CD1c-positive myeloid dendritic cell (primary cell): ENCODE results near the gene LIMA1.

Experiments used
- DNase-seq: peaks from one replicate; pipeline ENCODE4 v3.0.0-alpha.2; 2016; ENCODE audit errors: extremely low spot score

Gene LIMA1

GRCh38 chr12:50145439-50145838 is 137.9 kb downstream of the LIMA1 start:
- DNase-seq = no peak

DNA sequence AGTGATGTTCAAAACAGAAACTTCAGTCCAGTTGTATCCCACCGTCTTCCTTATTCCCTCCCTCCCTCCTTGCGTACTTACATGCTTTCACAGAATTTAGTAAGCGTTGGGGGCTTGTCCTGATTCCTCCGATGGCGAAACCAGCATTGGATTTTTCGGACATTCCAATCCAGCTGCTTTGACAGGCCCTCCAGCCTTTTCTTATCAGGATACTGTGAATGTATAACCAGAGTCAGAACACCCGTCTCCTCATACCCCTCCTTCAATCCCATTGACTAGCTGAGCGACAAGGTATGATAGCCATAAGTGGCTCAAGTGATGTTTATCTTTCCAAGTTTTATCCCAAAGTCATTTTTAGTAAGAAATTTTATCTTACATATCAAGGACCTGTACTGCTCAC is 140.3 kb downstream of the LIMA1 start:
- no peak for DNase-seq

- DNase-seq = peak; percentile 33
Measured at GRCh38 chr12:50132505-50133135, 150.7 kb downstream of the LIMA1 start.

DNA sequence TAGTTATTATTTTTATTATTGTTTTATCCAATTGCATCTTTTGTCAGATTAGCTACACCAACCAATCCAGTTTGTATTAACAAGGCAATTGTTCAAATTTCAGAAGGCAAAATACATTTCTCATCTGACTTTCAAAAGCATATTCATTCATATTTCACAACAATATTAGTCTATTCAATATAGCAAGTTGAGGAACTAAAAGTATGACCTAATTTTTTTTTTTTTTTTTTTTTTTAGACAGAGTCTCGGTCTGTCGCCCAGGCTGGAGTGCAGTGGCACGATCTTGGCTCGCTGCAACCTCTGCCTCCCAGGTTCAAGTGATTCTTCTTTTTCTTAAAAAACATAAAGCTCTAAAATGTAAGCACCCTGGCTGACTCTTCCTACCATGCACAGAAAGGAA is 154.0 kb downstream of the LIMA1 start:
- peak; percentile 48 for DNase-seq

DNA sequence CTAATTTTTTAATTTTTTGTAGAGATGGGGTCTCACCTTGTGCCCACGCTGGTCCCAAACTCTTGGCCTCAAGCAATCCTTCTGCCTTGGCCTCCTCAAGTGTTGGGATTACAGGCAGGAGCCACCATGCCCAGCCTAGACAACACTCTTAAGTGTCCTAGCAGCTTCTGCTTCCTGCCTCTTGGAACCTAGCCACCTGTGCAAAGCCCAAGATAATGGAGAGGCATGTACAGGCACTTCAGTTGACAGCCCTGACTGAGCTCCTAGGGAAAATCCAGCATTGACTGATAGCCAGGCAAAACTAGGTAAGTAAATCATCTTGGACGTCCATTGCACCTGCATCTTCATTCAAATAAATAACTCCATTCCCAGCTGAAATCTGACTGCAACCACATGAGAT is 155.8 kb downstream of the LIMA1 start:
- no peak for DNase-seq
